Neural cell (in vitro differentiated cells): ENCODE data around the gene SEC61G. TPM values are rescaled to one million over a fixed set of nuclear protein-coding genes. Genes with fewer than 3 reads are reported as not detected.

Experiments used
- H2AFZ ChIP-seq: fragments of 200-600, 300-800 bp; sonication (generic), shearing (Covaris generic); 2 replicates; pipeline ENCODE4 v1.6.0; 2014; ENCODE audit warnings: low read depth, mild to moderate bottlenecking, antibody characterized with exemption, low read length, moderate library complexity
- H3F3A ChIP-seq: fragments of 200-600 bp; shearing (Covaris generic); 2 replicates; pipeline ENCODE4 v1.6.1; 2016; ENCODE audit warnings: mild to moderate bottlenecking, moderate library complexity, mixed read lengths, antibody characterized with exemption, low read length; ENCODE audit not compliant: insufficient read depth, poor library complexity, severe bottlenecking
- H3K27ac ChIP-seq: fragments of 200-600, 300-800 bp; sonication (generic), shearing (Covaris generic); 2 replicates; pipeline ENCODE4 v1.5.1; 2014; ENCODE audit warnings: mild to moderate bottlenecking, low read length, moderate library complexity
- H3K27me3 ChIP-seq: fragments of 300-800, 200-600 bp; sonication (generic), shearing (Covaris generic); 2 replicates; pipeline ENCODE4 v1.6.0; 2014; ENCODE audit warnings: mild to moderate bottlenecking, low read depth, low read length, moderate library complexity; ENCODE audit not compliant: insufficient read depth
- H3K36me3 ChIP-seq: fragments of 300-800, 200-600 bp; sonication (generic), shearing (Covaris generic); 2 replicates; pipeline ENCODE4 v1.5.1; 2014; ENCODE audit warnings: mild to moderate bottlenecking, antibody characterized with exemption, low read length, moderate library complexity; ENCODE audit not compliant: insufficient read depth
- H3K4me2 ChIP-seq: fragments of 300-800, 200-600 bp; sonication (generic), shearing (Covaris generic); 2 replicates; pipeline ENCODE4 v1.6.0; 2014; ENCODE audit warnings: mild to moderate bottlenecking, low read length
- H3K4me3 ChIP-seq: fragments of 300-800, 200-600 bp; sonication (generic), shearing (Covaris generic); 2 replicates; pipeline ENCODE4 v1.5.1; 2014; ENCODE audit warnings: mild to moderate bottlenecking, low read length, moderate library complexity
- H3K79me2 ChIP-seq: fragments of 200-600 bp; shearing (Covaris generic); replicated peaks from 2 replicates; pipeline ENCODE4 v1.6.0; 2014; ENCODE audit warnings: mild to moderate bottlenecking, low read length, moderate library complexity; ENCODE audit not compliant: insufficient read depth
- H3K9ac ChIP-seq: fragments of 300-800, 200-600 bp; sonication (generic), shearing (Covaris generic); 2 replicates; pipeline ENCODE4 v1.6.1; 2016; ENCODE audit warnings: mild to moderate bottlenecking, low read length, mixed read lengths
- H3K9me2 ChIP-seq: fragments of 200-600 bp; shearing (Covaris generic); 2 replicates; pipeline ENCODE4 v1.6.1; 2016; ENCODE audit warnings: mild to moderate bottlenecking, low read length, mixed read lengths; ENCODE audit not compliant: insufficient read depth
- H3K9me3 ChIP-seq: fragments of 200-600, 300-800 bp; sonication (generic), shearing (Covaris generic); 2 replicates; pipeline ENCODE4 v1.6.1; 2016; ENCODE audit warnings: mild to moderate bottlenecking, mixed run types, low read length, moderate library complexity, mixed read lengths
- H4K20me1 ChIP-seq: fragments of 200-600 bp; shearing (Covaris generic); 2 replicates; pipeline ENCODE4 v1.6.1; 2016; ENCODE audit warnings: mild to moderate bottlenecking, mixed run types; ENCODE audit not compliant: insufficient read depth
- CTCF ChIP-seq: fragments of 450-650 bp; IDR thresholded peaks from 2 replicates; pipeline ENCODE4 v1.5.1; 2014; ENCODE audit warnings: antibody characterized with exemption, mild to moderate bottlenecking, moderate library complexity; ENCODE audit not compliant: poor library complexity, severe bottlenecking
- EP300 ChIP-seq: fragments of 450-650 bp; conservative IDR thresholded peaks from 2 replicates; pipeline ENCODE4 v1.6.1; 2014; ENCODE audit warnings: antibody characterized with exemption, mild to moderate bottlenecking, moderate library complexity; ENCODE audit not compliant: poor library complexity, severe bottlenecking
- EZH2 ChIP-seq: fragments of 200-600, 300-800 bp; shearing (Covaris generic), sonication (generic); IDR thresholded peaks from 2 replicates; pipeline ENCODE4 v1.6.1; 2014; ENCODE audit warnings: antibody characterized with exemption, low read length, borderline replicate concordance, mild to moderate bottlenecking; ENCODE audit not compliant: insufficient read depth, poor library complexity, severe bottlenecking
- MXI1 ChIP-seq: fragments of 450-650 bp; conservative IDR thresholded peaks from 2 replicates; pipeline ENCODE4 v1.6.1; 2014; ENCODE audit warnings: antibody characterized with exemption, mild to moderate bottlenecking; ENCODE audit not compliant: poor library complexity, severe bottlenecking
- POLR2AphosphoS5 ChIP-seq: IDR thresholded peaks from 2 replicates; pipeline ENCODE4 v1.6.1; 2012
- RAD21 ChIP-seq: fragments of 450-650 bp; conservative IDR thresholded peaks from 2 replicates; pipeline ENCODE4 v1.6.1; 2014; ENCODE audit warnings: antibody characterized with exemption, mild to moderate bottlenecking, moderate library complexity
- REST ChIP-seq: IDR thresholded peaks from 2 replicates; pipeline ENCODE4 v1.6.1; 2012; ENCODE audit warnings: borderline replicate concordance
- SMC3 ChIP-seq: fragments of 450-650 bp; conservative IDR thresholded peaks from 2 replicates; pipeline ENCODE4 v1.6.1; 2014; ENCODE audit warnings: antibody characterized with exemption, mild to moderate bottlenecking, moderate library complexity; ENCODE audit not compliant: poor library complexity
- TAF1 ChIP-seq: IDR thresholded peaks from 2 replicates; pipeline ENCODE4 v1.6.1; 2012; ENCODE audit warnings: low read depth
- polyA plus RNA-seq: library from polyadenylated mRNA; depleted of rRNA; stranded (reverse); fragments of >200 nt; gene quantifications from 2 replicates; pipeline ENCODE4 v1.2.3, GENCODE V29; 2014

Gene SEC61G
- polyA plus RNA-seq, 1 donor from 2014 or later, result 2,117 TPM

GRCh38 chr7:54743580-54743979 is 15.4 kb downstream of the SEC61G start:
- no peaks in the 10 kb centered on the region for H3K79me2 ChIP-seq
- no peaks in the 10 kb centered on the region for H3K9me2 ChIP-seq
- H3K36me3 ChIP-seq, result no peaks in the 10 kb centered on the region
- H3F3A ChIP-seq, result no peaks in the 10 kb centered on the region
- H3K9me3 ChIP-seq, result no peaks in the 10 kb centered on the region
- H3K27ac ChIP-seq, result no peak overlapping the region
- no peaks in the 10 kb centered on the region for H3K27me3 ChIP-seq
- no peak for TF ChIP-seq TAF1
- TF ChIP-seq SMC3, result no peak
- TF ChIP-seq MXI1, result no peak
- no peak for TF ChIP-seq EP300
- TF ChIP-seq REST, result no peak
- TF ChIP-seq CTCF, result no peak
- TF ChIP-seq EZH2, result no peak
- TF ChIP-seq RAD21, result no peak
- no peak for TF ChIP-seq POLR2AphosphoS5
- no peak overlapping the region for H2AFZ ChIP-seq
- no peaks in the 10 kb centered on the region for H4K20me1 ChIP-seq
- H3K4me3 ChIP-seq, result no peak overlapping the region
- no peak overlapping the region for H3K4me2 ChIP-seq
- H3K9ac ChIP-seq, result no peak overlapping the region

GRCh38 chr7:54738737-54739136 is 20.3 kb downstream of the SEC61G start:
- Histone ChIP-seq H3K27me3 (no peaks in the 10 kb centered on the region), H3F3A (no peaks in the 10 kb centered on the region), H3K9me3 (no peaks in the 10 kb centered on the region), H3K27ac (no peak overlapping the region), H3K4me3 (no peak overlapping the region), H3K9ac (no peak overlapping the region), H3K4me2 (no peak overlapping the region), H3K79me2 (no peaks in the 10 kb centered on the region), H3K9me2 (no peaks in the 10 kb centered on the region), H3K36me3 (no peaks in the 10 kb centered on the region), H4K20me1 (no peaks in the 10 kb centered on the region), H2AFZ (no peak overlapping the region)
- TF ChIP-seq EP300 (no peak), TAF1 (no peak), RAD21 (no peak), REST (no peak), SMC3 (no peak), MXI1 (no peak), EZH2 (no peak), CTCF (no peak), POLR2AphosphoS5 (no peak)
